T-helper 17 cell (primary cell): ENCODE results near the gene PRSS48. TPM values are rescaled to one million over a fixed set of nuclear protein-coding genes. Genes with fewer than 3 reads are reported as not detected.
"Not testable (repeated sequence)": the region's sequence is repeated elsewhere in the genome, so short reads cannot be mapped to it uniquely, and the experiment has no call there.

Experiments used
- ATAC-seq: fragments of 150-1000 bp; cut with Tn5 transposase; 2 replicates; pipeline ENCODE4 v1.10.0; 2021; ENCODE audit warnings: mild to moderate bottlenecking, moderate library complexity
- DNase-seq, 3 donors: peaks; one replicate each; pipeline versions ENCODE4 v3.0.0 to v3.0.0-alpha.2; 2020 to 2021
- H3K9me3 ChIP-seq: one replicate; pipeline ENCODE4 v1.7.0; 2013; ENCODE audit warnings: low read length, mild to moderate bottlenecking; ENCODE audit not compliant: control insufficient read depth, poor library complexity, severe bottlenecking
- H3K27ac Mint-ChIP-seq: one replicate; pipeline ENCODE4 v1.8.0; 2022; ENCODE audit warnings: mild to moderate bottlenecking, moderate library complexity, mixed read lengths
- H3K27me3 Mint-ChIP-seq: one replicate; pipeline ENCODE4 v1.8.0; 2022; ENCODE audit warnings: mixed read lengths
- H3K36me3 Mint-ChIP-seq: one replicate; pipeline ENCODE4 v1.8.0; 2022; ENCODE audit warnings: low read depth, mixed read lengths
- H3K4me1 Mint-ChIP-seq: one replicate; pipeline ENCODE4 v1.8.0; 2022; ENCODE audit warnings: mild to moderate bottlenecking, mixed read lengths
- H3K4me3 Mint-ChIP-seq: one replicate; pipeline ENCODE4 v1.8.0; 2022; ENCODE audit warnings: mild to moderate bottlenecking, moderate library complexity, mixed read lengths
- total RNA-seq, 4 donors: library from RNA in 2 of 4; stranded (reverse) in 2 of 4; gene quantifications; one replicate each; pipeline ENCODE4 v1.2.3 and lab custom pipeline; 2022 to 2026

Gene PRSS48
- total RNA-seq, 2 donors from 2014 or later: not detected

DNA sequence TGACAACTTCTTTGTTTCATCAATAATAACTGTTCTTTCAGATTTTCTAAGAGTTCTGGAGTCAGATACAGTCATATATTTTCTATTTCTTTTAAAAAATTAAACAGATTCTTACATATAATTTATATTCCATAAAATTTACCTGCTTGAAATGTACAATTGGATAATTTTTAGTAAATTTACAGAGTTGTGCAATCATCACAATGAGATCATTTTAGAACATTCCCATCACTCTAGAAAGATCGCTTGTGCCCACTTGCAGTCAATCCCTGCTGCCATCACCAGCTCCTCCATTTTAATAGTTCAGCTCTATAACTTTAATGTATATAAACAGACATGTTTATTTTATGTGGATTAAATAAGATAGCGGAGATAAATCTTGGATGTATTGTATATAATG, 29.6 kb upstream of the PRSS48 start:
- no peaks in the 10 kb centered on the region for H3K9me3 ChIP-seq
- H3K36me3 Mint-ChIP-seq: peaks cover 2% of the 10 kb centered on the region
- H3K4me1 Mint-ChIP-seq: no peaks in the 10 kb centered on the region
- H3K27me3 Mint-ChIP-seq: peaks cover 14% of the 10 kb centered on the region
- DNase-seq: no peak
- no peak for ATAC-seq
- no peak overlapping the region for H3K4me3 Mint-ChIP-seq
- no peak overlapping the region for H3K27ac Mint-ChIP-seq

DNA sequence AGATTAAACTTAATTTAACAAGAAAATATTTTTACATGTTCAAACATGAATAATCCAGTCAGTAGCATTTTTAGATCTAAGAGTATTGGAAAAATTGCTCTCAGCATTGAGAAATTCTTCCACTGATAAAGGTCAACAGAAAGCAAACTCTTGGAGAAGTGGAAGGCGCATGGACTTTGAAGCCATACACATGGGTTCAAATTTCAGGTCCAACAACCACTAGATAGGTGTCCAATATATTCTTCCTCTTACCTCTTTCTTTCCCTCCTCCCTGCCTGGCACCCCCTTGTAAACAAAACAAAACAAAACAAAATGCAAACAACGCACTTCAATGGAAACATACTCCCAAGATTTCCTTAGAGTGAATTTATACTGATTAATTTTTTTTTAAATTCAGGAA, 28.4 kb upstream of the PRSS48 start:
- Mint-ChIP-seq H3K4me1 (no peaks in the 10 kb centered on the region), H3K36me3 (peaks cover 2% of the 10 kb centered on the region)

DNA sequence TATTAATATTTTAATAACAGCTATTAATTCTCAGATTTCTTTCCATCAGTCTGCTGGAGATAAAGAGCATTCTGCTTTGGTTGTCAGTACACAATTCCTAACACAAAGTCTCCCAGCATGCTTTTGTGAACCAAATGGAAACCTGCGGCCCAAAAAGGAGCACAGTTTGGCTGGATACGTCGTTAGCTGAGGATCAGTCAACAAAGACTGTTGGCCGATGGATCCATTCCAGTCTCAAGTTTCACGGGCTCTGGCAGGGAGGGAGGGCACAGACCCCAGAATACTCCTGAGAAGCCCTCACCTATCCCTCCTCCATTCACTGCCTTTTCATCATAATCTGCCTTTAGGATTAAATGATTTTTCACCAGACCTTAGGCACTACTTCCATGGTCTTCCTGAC, 26.3 kb upstream of the PRSS48 start:
- H3K27ac Mint-ChIP-seq: no peak overlapping the region
- no peak for ATAC-seq
- peaks cover 5% of the 10 kb centered on the region for H3K27me3 Mint-ChIP-seq
- no peak overlapping the region for H3K4me3 Mint-ChIP-seq
- H3K36me3 Mint-ChIP-seq: peaks cover 2% of the 10 kb centered on the region
- no peaks in the 10 kb centered on the region for H3K4me1 Mint-ChIP-seq
- no peaks in the 10 kb centered on the region for H3K9me3 ChIP-seq
- DNase-seq: no peak

More for the DNA sequence above, 28.4 kb upstream of the PRSS48 start:
- no peak for ATAC-seq
- no peaks in the 10 kb centered on the region for H3K9me3 ChIP-seq
- DNase-seq: no peak
- peaks cover 14% of the 10 kb centered on the region for H3K27me3 Mint-ChIP-seq
- H3K4me3 Mint-ChIP-seq: no peak overlapping the region
- no peak overlapping the region for H3K27ac Mint-ChIP-seq

DNA sequence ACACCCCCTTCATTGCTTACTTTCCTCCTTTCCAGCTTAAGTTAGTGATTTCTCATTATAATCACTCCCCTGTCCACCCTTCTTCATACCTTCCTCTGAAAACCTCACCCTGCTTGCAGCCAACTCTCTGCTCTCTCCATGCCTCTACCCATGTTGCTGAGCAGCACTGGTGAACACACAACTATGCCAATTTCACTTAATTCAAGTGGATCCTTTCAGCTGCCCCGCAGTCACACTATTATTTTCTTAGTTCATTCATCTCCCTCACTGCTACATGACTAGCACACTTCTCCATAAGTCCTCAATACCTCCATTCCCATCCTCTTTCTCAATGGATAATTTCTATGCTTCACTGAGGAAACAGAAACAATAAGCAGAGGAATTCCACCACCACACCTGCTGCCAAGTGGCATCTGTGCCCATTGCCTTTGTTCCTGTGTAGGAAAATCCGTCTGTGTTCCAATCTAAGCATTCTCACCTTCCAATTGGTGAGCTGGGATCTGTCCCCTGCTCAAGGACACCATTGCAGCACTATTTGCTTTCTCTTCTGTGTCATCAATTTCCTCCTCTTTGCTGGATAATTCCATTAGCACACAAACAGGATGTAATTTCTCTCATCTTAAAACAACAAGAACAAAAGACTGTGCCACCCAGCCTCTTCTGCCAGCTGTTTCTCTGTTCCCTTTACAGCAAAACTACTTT, 25.2 kb upstream of the PRSS48 start:
- no peak overlapping the region for H3K27ac Mint-ChIP-seq
- no peaks in the 10 kb centered on the region for H3K9me3 ChIP-seq
- peaks cover 2% of the 10 kb centered on the region for H3K36me3 Mint-ChIP-seq
- H3K27me3 Mint-ChIP-seq: peaks cover 5% of the 10 kb centered on the region
- H3K4me3 Mint-ChIP-seq: no peak overlapping the region
- ATAC-seq (no peak), DNase-seq (no peak)
- no peaks in the 10 kb centered on the region for H3K4me1 Mint-ChIP-seq

DNA sequence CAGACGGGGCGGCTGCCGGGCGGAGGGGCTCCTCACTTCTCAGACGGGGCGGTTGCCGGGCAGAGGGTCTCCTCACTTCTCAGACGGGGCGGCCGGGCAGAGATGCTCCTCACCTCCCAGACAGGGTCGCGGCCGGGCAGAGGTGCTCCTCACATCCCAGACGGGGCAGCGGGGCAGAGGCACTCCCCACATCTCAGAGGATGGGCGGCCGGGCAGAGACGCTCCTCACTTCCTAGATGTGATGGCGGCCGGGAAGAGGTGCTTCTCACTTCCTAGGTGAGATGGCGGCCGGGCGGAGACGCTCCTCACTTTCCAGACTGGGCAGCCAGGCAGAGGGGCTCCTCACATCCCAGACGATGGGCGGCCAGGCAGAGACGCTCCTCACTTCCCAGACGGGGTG, 21.7 kb upstream of the PRSS48 start:
- H3K9me3 ChIP-seq, H3K4me1 Mint-ChIP-seq, H3K36me3 Mint-ChIP-seq: not testable (repeated sequence)

DNA sequence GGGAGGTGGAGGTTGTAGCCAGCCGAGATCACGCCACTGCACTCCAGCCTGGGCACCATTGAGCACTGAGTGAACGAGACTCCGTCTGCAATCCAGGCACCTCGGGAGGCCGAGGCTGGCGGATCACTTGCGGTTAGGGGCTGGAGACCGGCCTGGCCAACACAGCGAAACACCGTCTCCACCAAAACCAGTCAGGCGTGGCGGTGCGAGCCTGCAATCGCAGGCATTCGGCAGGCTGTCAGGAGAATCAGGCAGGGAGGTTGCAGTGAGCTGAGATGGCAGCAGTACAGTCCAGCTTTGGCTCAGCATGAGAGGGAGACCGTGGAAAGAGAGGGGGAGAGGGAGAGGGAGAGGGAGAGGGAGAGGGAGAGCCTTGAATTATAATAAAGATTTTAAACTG, 21.3 kb upstream of the PRSS48 start:
- not testable (repeated sequence) for H3K36me3 Mint-ChIP-seq, H3K9me3 ChIP-seq, H3K4me1 Mint-ChIP-seq, DNase-seq, ATAC-seq, H3K27ac Mint-ChIP-seq, H3K4me3 Mint-ChIP-seq
- H3K27me3 Mint-ChIP-seq: peaks cover 16% of the 10 kb centered on the region

More for the DNA sequence above, 21.7 kb upstream of the PRSS48 start:
- H3K27ac Mint-ChIP-seq, H3K4me3 Mint-ChIP-seq, DNase-seq, ATAC-seq: not testable (repeated sequence)
- H3K27me3 Mint-ChIP-seq: peaks cover 17% of the 10 kb centered on the region

DNA sequence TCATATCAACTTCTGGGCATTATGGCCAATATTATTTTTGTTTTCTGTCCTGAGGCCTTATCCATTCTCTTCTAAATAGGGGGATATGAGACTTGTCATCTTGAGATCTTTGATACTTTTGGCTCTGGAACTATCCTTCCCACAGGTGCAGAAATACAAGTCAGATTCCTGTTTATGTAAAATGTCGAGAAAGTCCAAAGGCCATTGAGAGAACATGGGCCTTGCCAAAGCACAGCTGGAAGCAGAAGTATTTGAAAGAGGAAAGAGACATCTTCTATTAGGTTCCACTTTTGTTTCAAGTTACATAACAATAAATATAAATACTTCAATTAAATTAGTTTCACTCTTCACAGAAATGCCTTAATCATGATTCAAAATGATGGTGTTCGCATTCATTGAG, 20.8 kb upstream of the PRSS48 start:
- Mint-ChIP-seq H3K27ac (no peak overlapping the region), H3K4me3 (no peak overlapping the region), H3K36me3 (peaks cover 2% of the 10 kb centered on the region), H3K27me3 (peaks cover 16% of the 10 kb centered on the region), H3K4me1 (no peaks in the 10 kb centered on the region)
- no peak for ATAC-seq
- no peak for DNase-seq
- no peaks in the 10 kb centered on the region for H3K9me3 ChIP-seq

DNA sequence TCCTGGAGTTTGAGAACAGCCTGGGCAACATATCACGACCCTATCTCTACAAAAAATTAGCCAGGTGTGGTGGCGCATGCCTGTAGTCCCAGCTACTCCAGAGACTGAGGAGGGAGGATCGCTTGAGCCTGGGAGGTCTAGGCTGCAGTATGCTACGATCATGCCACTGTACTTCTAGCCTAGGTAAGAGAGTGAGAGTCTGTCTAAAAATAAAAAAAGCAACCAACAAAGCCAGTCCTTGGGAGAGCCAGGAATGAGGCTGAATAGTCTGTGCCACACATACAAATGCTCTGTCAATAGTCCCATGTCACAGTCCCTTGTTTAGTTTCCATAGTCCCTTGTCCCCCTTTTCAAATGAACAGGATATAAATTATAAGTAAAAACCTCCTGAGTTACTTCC, 19.3 kb upstream of the PRSS48 start:
- peaks cover 18% of the 10 kb centered on the region for H3K27me3 Mint-ChIP-seq
- ATAC-seq: no peak
- no peaks in the 10 kb centered on the region for H3K9me3 ChIP-seq
- no peak overlapping the region for H3K4me3 Mint-ChIP-seq
- no peaks in the 10 kb centered on the region for H3K4me1 Mint-ChIP-seq
- H3K27ac Mint-ChIP-seq: no peak overlapping the region
- DNase-seq: no peak
- H3K36me3 Mint-ChIP-seq: peaks cover 2% of the 10 kb centered on the region

DNA sequence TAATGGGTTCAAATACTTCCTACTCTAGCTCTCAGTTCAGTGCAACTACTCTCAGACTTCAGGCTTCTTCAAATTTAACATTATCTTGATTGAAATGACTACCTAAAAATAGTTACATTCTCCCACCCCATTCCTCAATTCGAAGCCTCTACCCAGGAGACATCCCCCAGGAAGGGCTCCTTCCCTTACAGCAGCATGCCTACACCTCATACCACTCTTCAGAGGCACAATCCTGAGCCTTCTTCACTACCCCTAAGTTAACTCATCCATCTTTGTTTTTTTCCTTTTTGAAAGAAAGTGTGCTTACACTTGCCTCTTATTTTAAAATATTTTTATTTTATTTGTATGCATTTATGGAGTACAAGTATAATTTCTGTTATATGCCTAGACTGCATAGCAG, 17.2 kb upstream of the PRSS48 start:
- Mint-ChIP-seq H3K36me3 (peaks cover 2% of the 10 kb centered on the region), H3K4me1 (no peaks in the 10 kb centered on the region), H3K27me3 (peaks cover 18% of the 10 kb centered on the region), H3K27ac (no peak overlapping the region), H3K4me3 (no peak overlapping the region)
- ATAC-seq (no peak), DNase-seq (no peak)
- no peaks in the 10 kb centered on the region for H3K9me3 ChIP-seq

DNA sequence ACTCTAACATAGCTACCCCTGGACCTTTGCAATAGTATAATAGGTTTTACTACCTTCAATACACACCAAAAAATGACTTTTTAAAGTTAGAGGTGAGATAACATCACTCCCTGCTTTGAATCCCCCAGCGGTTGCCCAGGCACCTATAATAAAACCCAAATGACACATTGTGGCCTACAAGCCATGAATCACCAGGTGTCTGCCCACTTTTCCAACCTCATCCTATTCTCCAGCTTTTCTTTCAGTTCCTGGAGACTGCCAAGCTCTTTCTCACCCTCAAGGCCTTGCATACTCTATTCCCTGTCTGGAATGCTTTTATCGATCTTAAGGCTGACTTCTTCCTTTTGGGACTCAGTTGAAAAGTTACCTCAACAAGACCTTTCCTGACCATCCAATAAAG, 16.4 kb upstream of the PRSS48 start:
- no peaks in the 10 kb centered on the region for H3K4me1 Mint-ChIP-seq
- DNase-seq: no peak

DNA sequence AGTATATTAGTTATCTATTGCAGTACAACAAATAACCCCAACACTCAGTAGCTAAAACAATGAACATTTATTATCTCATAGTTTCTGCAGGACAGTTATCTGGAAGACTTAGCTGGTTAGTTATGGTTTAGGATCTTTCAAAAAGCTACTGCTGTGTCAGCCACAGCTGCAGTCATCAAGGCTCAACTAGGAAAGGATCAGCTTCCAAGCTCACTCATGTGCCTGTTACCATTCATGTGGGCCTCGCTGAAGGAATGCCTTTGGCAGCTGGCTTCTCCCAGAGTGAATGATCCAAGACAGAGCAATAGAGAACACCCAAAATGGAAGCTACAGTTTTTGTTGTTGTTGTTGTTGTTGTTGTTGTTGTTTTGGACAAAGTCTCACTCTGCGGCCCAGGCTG, 13.5 kb upstream of the PRSS48 start:
- DNase-seq: no peak
- Mint-ChIP-seq H3K36me3 (peaks cover 2% of the 10 kb centered on the region), H3K27ac (no peak overlapping the region), H3K27me3 (peaks cover 18% of the 10 kb centered on the region), H3K4me3 (no peak overlapping the region), H3K4me1 (no peaks in the 10 kb centered on the region)
- no peaks in the 10 kb centered on the region for H3K9me3 ChIP-seq
- no peak for ATAC-seq

More for the DNA sequence above, 16.4 kb upstream of the PRSS48 start:
- Mint-ChIP-seq H3K4me3 (no peak overlapping the region), H3K27me3 (peaks cover 18% of the 10 kb centered on the region), H3K36me3 (peaks cover 2% of the 10 kb centered on the region), H3K27ac (no peak overlapping the region)
- H3K9me3 ChIP-seq: no peaks in the 10 kb centered on the region
- ATAC-seq: no peak

DNA sequence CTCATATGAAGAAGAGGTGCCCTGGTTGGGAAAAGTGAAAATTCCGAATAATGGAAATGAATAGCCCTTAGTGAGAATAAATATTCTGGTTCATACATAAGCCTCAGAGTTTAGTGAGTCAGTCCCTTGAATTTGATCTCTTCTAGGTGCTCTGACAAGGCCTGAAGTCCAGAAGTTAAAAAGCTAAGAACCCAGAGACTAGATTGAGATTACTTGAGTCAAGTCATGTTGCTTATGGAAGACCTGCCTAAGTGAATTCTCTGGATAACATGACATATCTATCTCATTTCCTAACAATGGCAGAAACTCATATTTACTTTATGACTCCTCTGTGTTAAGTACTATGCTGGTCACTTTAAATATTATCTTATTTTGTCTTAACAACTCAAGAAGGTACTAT, 10.5 kb upstream of the PRSS48 start:
- H3K36me3 Mint-ChIP-seq: no peaks in the 10 kb centered on the region
- H3K27me3 Mint-ChIP-seq: no peaks in the 10 kb centered on the region
- no peaks in the 10 kb centered on the region for H3K4me1 Mint-ChIP-seq
- H3K9me3 ChIP-seq: no peaks in the 10 kb centered on the region
- DNase-seq (no peak), ATAC-seq (no peak)
- no peak overlapping the region for H3K4me3 Mint-ChIP-seq
- H3K27ac Mint-ChIP-seq: no peak overlapping the region

DNA sequence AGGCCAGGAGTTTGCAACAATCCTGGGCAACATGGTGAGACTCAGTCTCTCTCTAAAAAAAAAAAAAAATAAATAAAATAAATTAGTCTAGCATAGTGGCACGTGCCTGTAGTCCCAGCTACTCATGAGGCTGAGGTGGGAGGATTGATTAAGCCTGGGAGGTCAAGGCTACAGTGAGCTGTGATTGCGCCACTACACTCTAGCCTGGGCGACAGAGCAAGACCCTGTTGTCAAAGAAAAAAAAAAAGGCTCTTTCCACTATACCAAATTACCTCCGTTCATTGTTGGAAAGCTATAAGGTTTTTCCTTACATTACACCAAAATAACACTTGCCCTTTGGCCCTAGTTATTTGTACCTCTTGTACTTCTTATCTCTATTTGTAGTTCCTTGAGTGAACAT, 9.9 kb upstream of the PRSS48 start:
- Mint-ChIP-seq H3K27me3 (no peaks in the 10 kb centered on the region), H3K4me3 (no peak overlapping the region), H3K4me1 (no peaks in the 10 kb centered on the region), H3K36me3 (no peaks in the 10 kb centered on the region), H3K27ac (no peak overlapping the region)
- no peak for DNase-seq
- H3K9me3 ChIP-seq: no peaks in the 10 kb centered on the region
- ATAC-seq: no peak

DNA sequence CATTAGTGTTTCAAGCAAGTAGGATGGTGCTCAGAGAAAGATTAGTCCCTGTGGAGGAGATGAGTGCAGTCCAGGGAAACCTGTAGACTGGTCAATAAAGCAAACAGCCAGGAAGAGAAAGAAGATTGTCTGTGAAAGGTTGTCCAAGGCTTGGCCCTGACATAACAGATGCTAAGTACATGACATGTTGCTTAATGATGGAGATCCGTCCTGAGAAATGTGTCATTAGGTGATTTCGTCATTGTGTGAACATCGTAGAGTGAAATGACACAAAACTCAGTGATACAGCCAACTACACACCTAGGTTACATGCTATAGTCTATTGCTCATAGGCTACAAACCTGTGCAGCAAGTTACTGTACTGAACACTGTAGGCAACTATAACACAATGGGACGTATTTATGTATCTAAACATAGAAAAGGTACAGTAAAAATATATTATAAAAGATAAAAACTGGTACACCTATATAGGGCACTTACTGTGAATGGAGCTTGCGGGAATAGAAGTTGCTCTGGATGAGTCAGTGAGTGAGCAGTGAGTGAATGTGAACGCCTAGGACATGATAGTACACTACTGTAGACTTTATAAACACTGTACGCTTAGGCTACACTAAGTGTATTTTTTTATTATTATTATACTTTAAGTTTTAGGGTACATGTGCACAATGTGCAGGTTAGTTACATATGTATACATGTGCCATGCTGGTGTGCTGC, 9.0 kb upstream of the PRSS48 start:
- Mint-ChIP-seq H3K4me1 (no peaks in the 10 kb centered on the region), H3K4me3 (no peak overlapping the region), H3K36me3 (no peaks in the 10 kb centered on the region), H3K27ac (no peak overlapping the region), H3K27me3 (peaks cover 8% of the 10 kb centered on the region)
- no peak for DNase-seq
- H3K9me3 ChIP-seq: no peaks in the 10 kb centered on the region
- ATAC-seq: no peak
